Measurements from ENCODE around the gene GFRA3.

The GFRA3 gene

GRCh38 chr5:138212828-138213160 is 61.6 kb downstream of the GFRA3 start:
- in situ Hi-C loops (cut with HindIII; ENCODE audit: low sequenced_read_pairs), result no loop called here
- TF ChIP-seq CTCF (IDR thresholded peaks at IDR 0.05; ENCODE audit: low read depth, low read length, missing control alignments), result no peak
- no peak for DNase-seq (ENCODE audit: low read depth)
- H3K4me3 ChIP-seq (ENCODE audit: low read depth, low read length), result peak overlapping the region; percentile 100

GRCh38 chr5:138210985-138211384 is 63.4 kb downstream of the GFRA3 start:
- in situ Hi-C loops (cut with HindIII; ENCODE audit: low sequenced_read_pairs), result no loop called here
- DNase-seq (ENCODE audit: low read depth), result no peak
- H3K4me3 ChIP-seq (ENCODE audit: low read depth, low read length), result no peak overlapping the region
- TF ChIP-seq CTCF (IDR thresholded peaks at IDR 0.05; ENCODE audit: low read depth, low read length, missing control alignments), result no peak
